LNCaP clone FGC (cell line): ENCODE results near the gene FAM107A.
A peak's percentile ranks its signal among the peaks of the same experiment; 100 is the strongest.

Experiments
- DNase-seq: peaks from one replicate; pipeline ENCODE4 v3.0.0-alpha.2; 2011; ENCODE audit warnings: low read depth
- H3K4me3 ChIP-seq: 2 replicates; pipeline ENCODE4 v1.5.1; 2011; ENCODE audit warnings: mild to moderate bottlenecking, low read depth, low read length, control low read depth
- TF ChIP-seq, protein P1 (sequence below): IDR thresholded peaks from 2 replicates; pipeline ENCODE4 v1.5.1; 2012; ENCODE audit warnings: mild to moderate bottlenecking; ENCODE audit not compliant: control insufficient read depth, insufficient read depth; ENCODE audit errors: extremely low read depth

Gene FAM107A

DNA sequence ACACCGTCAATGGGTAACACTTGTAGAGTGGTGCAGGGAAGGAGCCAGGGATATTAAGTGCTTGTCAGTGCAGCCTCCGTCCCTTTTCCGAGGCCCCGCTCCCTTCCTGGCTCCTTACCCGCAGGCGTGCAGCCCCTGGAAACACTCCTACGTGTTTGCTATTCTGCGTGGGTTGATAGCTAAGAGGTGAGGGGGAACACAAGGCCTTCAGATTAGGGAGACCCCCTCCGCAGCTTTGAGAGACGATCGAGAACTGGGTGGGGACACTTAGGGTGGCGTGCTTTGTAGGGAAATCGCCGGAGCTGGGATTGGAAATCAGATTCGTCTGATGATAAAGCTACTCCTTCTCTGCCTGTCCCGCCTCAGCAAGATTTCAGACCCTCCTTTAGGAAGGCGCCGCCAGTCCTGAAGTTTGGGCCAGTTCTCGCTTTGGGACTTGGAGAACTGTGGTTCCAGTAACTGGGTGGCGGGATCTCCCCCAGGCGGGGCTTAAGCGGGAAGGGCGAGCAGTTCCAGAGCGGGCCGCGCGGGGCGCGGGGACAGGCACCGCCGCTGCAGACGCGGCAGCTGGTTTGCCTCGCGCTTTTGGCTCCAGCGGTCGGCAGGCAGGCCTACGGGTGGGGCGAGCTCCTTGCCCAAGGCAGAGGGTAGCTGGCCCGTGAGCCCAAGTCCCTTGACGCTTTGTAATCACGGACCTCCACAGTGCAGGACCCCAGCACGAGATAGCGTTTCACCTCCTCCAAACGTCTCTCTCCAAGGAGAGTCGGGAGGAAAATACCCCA is 8.0 kb upstream of the FAM107A start:
- TF ChIP-seq, protein P1, sequence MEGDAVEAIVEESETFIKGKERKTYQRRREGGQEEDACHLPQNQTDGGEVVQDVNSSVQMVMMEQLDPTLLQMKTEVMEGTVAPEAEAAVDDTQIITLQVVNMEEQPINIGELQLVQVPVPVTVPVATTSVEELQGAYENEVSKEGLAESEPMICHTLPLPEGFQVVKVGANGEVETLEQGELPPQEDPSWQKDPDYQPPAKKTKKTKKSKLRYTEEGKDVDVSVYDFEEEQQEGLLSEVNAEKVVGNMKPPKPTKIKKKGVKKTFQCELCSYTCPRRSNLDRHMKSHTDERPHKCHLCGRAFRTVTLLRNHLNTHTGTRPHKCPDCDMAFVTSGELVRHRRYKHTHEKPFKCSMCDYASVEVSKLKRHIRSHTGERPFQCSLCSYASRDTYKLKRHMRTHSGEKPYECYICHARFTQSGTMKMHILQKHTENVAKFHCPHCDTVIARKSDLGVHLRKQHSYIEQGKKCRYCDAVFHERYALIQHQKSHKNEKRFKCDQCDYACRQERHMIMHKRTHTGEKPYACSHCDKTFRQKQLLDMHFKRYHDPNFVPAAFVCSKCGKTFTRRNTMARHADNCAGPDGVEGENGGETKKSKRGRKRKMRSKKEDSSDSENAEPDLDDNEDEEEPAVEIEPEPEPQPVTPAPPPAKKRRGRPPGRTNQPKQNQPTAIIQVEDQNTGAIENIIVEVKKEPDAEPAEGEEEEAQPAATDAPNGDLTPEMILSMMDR: peak; percentile 58
- peak; percentile 13 for DNase-seq
- peak overlapping the region; percentile 56 for H3K4me3 ChIP-seq

- TF ChIP-seq, protein P1: no peak
- DNase-seq: no peak
- H3K4me3 ChIP-seq: peak overlapping the region; percentile 56
Observed at GRCh38 chr3:58584690-58585004, 7.5 kb upstream of the FAM107A start.

- TF ChIP-seq, protein P1: no peak
- DNase-seq: no peak
- H3K4me3 ChIP-seq: no peak overlapping the region
Observed at GRCh38 chr3:58581328-58582091, 4.3 kb upstream of the FAM107A start.

GRCh38 chr3:58580826-58581327 is 3.7 kb upstream of the FAM107A start:
- TF ChIP-seq, protein P1: no peak
- DNase-seq: no peak
- no peak overlapping the region for H3K4me3 ChIP-seq

- no peak overlapping the region for H3K4me3 ChIP-seq
- TF ChIP-seq, protein P1: no peak
- no peak for DNase-seq
Observed at GRCh38 chr3:58578873-58579272, 1.7 kb upstream of the FAM107A start.

- no peak overlapping the region for H3K4me3 ChIP-seq
- TF ChIP-seq, protein P1: no peak
- no peak for DNase-seq
Observed at GRCh38 chr3:58576716-58577115, 475 bp downstream of the FAM107A start.
